ENCODE data around the gene PIPOX. TPM values are rescaled to one million over a fixed set of nuclear protein-coding genes. Genes with fewer than 3 reads are reported as not detected.

Gene PIPOX, protein sequence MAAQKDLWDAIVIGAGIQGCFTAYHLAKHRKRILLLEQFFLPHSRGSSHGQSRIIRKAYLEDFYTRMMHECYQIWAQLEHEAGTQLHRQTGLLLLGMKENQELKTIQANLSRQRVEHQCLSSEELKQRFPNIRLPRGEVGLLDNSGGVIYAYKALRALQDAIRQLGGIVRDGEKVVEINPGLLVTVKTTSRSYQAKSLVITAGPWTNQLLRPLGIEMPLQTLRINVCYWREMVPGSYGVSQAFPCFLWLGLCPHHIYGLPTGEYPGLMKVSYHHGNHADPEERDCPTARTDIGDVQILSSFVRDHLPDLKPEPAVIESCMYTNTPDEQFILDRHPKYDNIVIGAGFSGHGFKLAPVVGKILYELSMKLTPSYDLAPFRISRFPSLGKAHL
- total RNA-seq (2014; rRNA removed; shearing (Covaris generic)) = 91.7 and 96.8 TPM in 2 replicates

DNA sequence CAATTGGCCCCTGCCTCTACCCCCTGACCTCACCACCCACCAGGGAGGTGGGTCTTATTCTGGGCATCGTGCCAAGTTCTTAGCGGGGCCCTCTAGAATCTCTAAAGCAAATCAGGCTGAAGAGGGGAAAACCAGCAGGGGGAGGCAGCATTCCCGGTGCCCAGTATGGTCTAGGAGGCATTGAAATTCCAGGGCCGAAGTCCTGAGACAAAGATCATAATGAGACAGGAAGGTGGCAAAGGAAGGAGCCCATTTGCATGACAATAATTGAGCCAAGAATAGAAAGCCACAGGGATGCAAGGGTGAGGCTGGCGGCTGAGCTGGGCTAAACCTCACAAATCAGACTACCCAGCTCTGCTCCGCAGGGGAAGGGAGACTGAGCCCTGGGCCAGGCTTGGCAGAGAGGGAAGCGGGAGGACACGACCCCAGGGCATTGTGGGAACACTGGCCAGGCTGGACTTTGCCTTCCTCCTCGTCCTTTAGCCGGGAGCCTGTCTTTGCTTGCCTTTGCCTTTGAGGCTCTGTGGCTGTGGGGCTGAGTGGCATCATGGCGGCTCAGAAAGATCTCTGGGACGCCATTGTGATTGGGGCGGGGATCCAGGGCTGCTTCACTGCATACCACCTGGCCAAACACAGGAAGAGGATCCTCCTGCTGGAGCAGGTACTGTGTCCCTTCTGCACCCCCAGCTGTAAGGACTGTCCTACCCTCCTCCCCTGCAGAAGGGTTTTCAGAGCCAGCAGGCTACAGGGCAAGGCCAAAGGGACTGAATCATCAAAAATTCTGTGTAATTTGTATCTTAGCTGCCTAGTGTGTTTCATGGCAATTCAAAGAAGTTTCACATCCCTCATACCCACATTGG, at the start of gene PIPOX:
PIPOX (plus strand) TSS at position 463 of the 860 bp plus-strand sequence; CDS start at position 548, 85 bp downstream.
- H3K36me3 ChIP-seq = no peaks in the 10 kb centered on the region
- H3K9me3 ChIP-seq (replicated peaks) = no peaks in the 10 kb centered on the region
- DNase-seq = peak; percentile 99 to 100
- peaks cover 78% of the 10 kb centered on the region for H3K4me1 ChIP-seq
- peak within 1 kb of the TSS; percentile 99 for H3K27ac ChIP-seq
- no peaks in the 10 kb centered on the region for H3K27me3 ChIP-seq
- H3K4me3 ChIP-seq = peak within 1 kb of the TSS; percentile 55

DNA sequence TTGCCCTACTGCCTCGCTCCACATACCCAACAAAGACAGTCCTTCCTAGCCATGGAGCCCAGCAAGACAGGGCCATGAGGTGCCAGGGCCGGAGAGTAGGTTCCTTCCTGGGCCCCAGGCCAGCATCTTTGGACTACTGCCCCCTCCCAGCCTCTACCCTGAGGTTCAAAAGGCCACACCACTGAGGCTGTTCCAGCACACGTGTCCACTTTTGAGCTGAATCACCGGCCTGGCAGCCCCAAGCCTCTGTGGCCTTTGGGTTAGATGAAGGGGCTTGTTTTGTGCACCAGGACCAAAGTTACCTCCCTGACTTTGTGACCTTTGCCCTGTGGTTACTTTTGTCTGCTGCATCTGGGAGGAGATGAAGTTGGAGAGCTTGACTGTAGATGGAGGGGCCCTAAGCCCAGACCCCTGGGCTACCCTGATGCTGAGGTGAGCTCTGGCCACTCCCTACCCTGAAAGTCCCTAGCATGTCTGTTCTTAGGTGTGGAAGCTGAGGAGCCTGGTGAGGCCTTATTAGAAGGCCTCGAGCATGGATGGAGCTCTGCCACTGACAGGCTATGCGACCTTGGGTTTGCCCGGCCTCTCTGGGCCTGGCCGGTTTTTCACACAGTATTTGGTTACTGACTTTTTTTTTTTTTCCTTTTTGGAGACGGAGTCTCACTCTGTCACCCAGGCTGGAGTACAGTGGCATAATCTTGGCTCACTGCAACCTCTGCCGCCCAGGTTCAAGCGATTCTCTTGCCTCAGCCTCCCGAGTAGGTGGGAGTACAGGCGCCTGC, 49.1 kb upstream of the PIPOX start:
- Histone ChIP-seq H3K27ac (no peak overlapping the region), H3K9me3 (replicated peaks) (no peaks in the 10 kb centered on the region), H3K4me3 (no peak overlapping the region), H3K36me3 (no peaks in the 10 kb centered on the region), H3K4me1 (peaks cover 6% of the 10 kb centered on the region; the same call in 1 of the 2 replicates), H3K27me3 (no peaks in the 10 kb centered on the region)
- DNase-seq = no peak

DNA sequence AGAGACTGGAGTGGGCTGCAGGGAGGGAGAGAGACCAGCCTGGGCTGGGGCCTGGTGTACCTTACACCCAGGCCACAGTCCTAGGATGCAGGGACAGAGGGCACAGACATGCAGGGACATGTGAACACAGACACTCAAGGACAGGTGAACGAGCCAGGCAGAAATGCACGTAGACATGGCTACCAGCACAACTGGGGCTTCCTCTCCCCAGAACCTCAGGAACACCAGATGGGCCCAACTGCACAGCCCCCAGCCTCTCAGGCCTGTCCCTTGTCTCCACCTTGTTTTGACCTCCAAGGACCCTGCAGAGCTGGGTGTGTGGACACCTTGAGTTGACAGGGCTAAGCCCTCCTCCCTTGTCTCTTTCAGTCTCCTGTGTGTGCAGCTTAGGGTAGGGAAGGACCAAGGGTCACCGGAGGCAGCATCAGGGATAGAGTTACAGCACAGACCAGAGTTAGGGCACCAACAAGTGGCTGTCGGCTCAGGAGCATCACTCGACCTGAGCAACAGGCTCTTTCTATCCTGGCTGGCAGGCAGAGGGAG, 46.3 kb upstream of the PIPOX start:
- H3K27me3 ChIP-seq = no peaks in the 10 kb centered on the region
- DNase-seq = no peak
- H3K4me1 ChIP-seq = peaks cover 6% of the 10 kb centered on the region; the same call in 1 of the 2 replicates
- H3K4me3 ChIP-seq = no peak overlapping the region
- no peak overlapping the region for H3K27ac ChIP-seq
- no peaks in the 10 kb centered on the region for H3K9me3 ChIP-seq (replicated peaks)
- H3K36me3 ChIP-seq = no peaks in the 10 kb centered on the region

DNA sequence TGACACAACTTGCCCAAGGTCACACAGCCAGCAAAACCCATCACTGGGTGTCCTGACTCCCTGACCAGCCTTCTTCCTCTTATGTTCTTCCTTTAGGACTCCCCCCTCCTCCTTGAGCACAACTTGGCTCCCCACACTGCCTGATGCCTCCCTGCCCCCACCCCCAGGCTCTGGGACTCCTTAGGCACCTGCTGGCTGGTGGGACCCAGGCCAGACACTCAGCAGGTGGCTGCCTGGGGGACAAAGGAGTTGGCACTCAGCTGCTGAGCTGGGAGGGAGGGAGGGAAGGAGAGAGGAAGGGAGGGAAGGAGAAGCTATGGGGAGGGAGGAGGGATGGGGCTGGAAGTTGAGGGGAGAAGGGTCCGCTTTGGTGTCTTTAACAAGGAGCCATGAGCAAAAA, 45.1 kb upstream of the PIPOX start:
- Histone ChIP-seq H3K9me3 (replicated peaks) (no peaks in the 10 kb centered on the region), H3K27me3 (no peaks in the 10 kb centered on the region), H3K36me3 (no peaks in the 10 kb centered on the region), H3K4me3 (no peak overlapping the region), H3K4me1 (peaks cover 6% of the 10 kb centered on the region; the same call in 1 of the 2 replicates), H3K27ac (no peak overlapping the region)
- peak in 1 of 2 experiments; percentile 48 for DNase-seq

DNA sequence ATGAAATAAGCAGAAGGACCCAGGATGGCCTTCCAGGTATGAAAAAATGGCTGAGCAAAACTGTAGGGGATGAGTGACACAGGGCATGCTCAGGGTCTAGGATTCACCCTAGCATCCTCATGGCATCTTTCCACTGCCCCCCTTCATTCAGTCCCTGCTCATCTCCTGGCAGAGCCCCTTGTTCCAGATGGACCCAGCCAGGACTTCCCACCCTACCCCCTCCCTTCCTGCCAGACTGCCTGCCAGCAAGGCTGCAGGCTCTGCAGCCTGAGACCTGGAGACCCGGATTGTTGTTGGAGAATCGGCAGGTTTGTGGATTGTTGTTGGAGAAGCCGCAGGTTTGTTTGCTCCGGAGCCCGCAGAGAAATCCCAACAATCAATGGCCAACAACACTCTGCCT, 43.7 kb upstream of the PIPOX start:
- H3K27me3 ChIP-seq = no peaks in the 10 kb centered on the region
- no peaks in the 10 kb centered on the region for H3K36me3 ChIP-seq
- no peak overlapping the region for H3K4me3 ChIP-seq
- DNase-seq = no peak
- peaks cover 6% of the 10 kb centered on the region; the same call in 1 of the 2 replicates for H3K4me1 ChIP-seq
- no peaks in the 10 kb centered on the region for H3K9me3 ChIP-seq (replicated peaks)
- no peak overlapping the region for H3K27ac ChIP-seq

DNA sequence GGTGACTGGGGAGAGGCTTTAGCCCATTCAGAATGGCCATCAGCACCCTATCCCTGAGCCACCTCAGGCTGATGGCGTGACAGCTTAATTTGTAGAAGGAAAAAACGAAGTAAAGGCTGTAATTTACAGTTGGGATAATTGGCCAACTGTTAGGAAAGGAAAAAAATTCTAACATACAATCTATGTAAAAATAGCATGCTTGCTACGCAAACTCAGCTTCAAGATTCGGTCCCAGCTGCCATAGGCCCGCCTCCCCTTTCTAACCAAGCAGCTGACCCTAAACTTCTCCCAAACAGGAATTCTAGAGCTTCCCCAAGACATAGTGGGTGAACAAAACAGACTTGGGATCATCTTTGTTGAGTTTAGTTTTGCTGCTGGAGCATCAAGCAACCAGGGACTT, 42.0 kb upstream of the PIPOX start:
- DNase-seq = no peak
- H3K27me3 ChIP-seq = no peaks in the 10 kb centered on the region
- no peak overlapping the region for H3K27ac ChIP-seq
- H3K4me3 ChIP-seq = no peak overlapping the region
- H3K4me1 ChIP-seq = peaks cover 5% of the 10 kb centered on the region
- H3K36me3 ChIP-seq = no peaks in the 10 kb centered on the region
- H3K9me3 ChIP-seq (replicated peaks) = no peaks in the 10 kb centered on the region

DNA sequence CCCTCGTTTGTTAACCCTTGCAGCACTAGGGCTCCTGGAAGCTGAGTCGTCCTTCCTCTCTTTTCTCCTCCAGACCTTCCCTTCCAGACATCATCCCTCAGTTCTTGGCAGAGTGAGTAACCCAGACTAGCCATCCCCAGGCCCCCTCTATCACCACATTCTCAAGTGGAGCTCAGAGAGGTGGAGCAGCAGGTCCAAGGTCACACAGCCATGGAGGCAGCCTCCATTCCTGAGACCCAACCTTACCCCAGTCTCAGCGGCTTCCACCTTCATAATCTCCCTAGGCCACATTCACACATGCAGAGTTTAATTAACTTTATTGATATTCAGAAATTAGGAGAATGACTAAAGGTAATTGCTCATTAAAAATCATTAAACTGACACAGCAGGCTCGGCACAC, 40.1 kb upstream of the PIPOX start:
- H3K27me3 ChIP-seq = no peaks in the 10 kb centered on the region
- H3K9me3 ChIP-seq (replicated peaks) = no peaks in the 10 kb centered on the region
- H3K4me3 ChIP-seq = no peak overlapping the region
- H3K4me1 ChIP-seq = peaks cover 19% of the 10 kb centered on the region
- no peak overlapping the region for H3K27ac ChIP-seq
- no peak for DNase-seq
- no peaks in the 10 kb centered on the region for H3K36me3 ChIP-seq

DNA sequence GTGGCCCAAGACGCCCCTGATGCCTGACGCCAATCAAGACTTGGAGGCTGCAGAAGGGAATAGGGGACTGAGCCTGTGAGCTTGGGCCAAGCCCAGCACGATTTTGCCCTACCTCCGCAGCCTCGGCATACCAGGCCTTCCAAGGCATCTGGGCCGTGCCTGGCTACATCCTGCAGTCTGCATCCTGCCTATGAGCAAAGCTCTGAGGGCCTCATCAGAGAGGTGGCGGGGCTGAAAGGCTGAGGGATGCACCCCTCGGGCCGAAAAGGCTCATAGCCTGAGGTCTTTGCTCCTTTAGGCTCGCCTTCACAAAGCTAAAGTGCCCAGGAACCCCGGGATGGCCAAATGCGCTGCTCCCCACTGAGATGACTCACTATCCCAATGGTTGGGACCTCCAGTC, 39.7 kb upstream of the PIPOX start:
- H3K27ac ChIP-seq = no peak overlapping the region
- no peaks in the 10 kb centered on the region for H3K9me3 ChIP-seq (replicated peaks)
- DNase-seq = no peak
- no peaks in the 10 kb centered on the region for H3K36me3 ChIP-seq
- H3K27me3 ChIP-seq = no peaks in the 10 kb centered on the region
- peaks cover 24% of the 10 kb centered on the region for H3K4me1 ChIP-seq
- H3K4me3 ChIP-seq = no peak overlapping the region

DNA sequence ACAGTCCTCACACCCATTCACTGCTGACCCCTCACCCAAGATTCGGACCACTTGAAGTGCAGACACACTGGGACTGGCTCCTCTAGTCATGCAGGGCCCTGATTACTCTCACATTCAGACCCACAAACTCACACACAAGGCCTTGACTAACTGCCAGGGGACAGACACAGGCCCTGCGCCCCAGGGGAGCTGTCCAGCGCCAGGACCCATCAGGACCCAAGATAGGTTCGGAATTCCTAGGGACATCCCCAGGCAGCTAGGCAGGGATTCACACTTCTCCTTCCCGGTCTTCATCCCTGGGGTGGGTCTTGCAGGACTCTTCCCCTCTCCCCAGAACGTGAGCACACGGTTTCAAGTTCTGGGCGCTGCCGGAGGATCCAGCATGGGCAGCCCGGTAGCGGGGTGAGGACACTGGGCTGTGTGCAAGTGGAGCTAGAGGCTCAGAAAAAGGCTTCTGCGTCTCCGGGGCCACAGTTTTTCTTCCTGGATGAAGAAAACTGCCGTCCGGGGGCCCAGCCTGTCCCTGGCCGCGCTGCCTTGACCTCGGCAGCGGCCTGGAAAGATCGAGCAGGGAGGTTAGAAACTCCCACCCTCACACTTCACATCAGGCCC, 38.8 kb upstream of the PIPOX start:
- peak in 1 of 2 experiments; percentile 49 for DNase-seq
- Histone ChIP-seq H3K9me3 (replicated peaks) (no peaks in the 10 kb centered on the region), H3K27ac (no peak overlapping the region), H3K4me3 (no peak overlapping the region), H3K27me3 (no peaks in the 10 kb centered on the region), H3K4me1 (peaks cover 27% of the 10 kb centered on the region), H3K36me3 (no peaks in the 10 kb centered on the region)

DNA sequence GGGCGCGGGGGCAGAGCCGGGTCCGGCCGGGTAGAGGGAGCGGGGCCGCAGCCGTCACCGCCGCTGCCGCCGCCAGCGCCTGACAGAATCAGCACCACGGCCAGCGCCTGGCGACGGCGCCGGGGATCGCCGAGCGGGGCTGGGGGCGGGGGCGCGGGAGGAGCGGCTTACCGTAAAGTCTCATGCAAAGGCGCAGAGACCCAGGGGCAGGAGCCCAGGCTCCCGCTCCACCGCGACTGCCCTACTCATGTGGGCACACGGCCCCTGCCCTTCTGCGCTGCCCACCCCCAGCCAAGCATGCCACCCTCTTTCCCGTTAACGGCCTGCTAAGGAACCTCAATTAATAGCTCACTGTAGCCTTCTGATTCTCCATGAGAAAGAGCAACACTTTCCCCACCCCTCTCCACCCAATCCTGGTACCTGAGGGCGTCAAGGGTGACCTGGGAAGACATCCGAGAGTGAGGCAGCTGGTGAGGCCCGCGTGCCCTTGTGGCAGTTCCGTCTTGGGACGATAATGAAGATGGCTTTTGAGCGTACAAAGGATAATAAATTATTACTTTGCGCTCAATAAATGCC, 36.9 kb upstream of the PIPOX start, which contains the start of gene SEZ6:
SEZ6 (minus strand) TSS at position 98 of the 576 bp plus-strand sequence. CDS start 164 bp downstream, outside the sequence.
- no peaks in the 10 kb centered on the region for H3K9me3 ChIP-seq (replicated peaks)
- DNase-seq = peak; percentile 85 to 91
- no peak within 1 kb of the TSS for H3K27ac ChIP-seq
- peaks cover 27% of the 10 kb centered on the region for H3K4me1 ChIP-seq
- no peaks in the 10 kb centered on the region for H3K36me3 ChIP-seq
- H3K4me3 ChIP-seq = no peak within 1 kb of the TSS
- H3K27me3 ChIP-seq = no peaks in the 10 kb centered on the region

DNA sequence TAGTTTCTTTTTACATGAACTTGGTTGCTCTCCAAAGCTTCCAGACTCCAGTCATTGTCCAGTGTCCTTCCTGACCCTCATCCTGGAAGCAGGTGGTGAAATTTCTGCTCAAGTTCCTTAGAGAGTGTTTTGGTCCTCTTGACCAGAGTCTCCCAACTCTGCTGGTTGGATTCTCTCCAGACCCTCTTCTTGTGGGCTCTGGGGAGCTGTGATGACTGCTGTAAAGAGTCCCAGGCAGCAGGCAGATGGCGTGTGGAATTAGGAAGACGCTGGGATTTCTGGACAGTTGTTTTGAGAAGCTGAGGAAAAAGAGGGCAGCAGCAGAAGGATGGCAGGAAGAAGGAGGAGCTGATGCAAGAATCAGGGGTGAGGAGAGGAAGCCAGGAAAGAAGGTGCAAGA, 35.5 kb upstream of the PIPOX start:
- Histone ChIP-seq H3K4me1 (peaks cover 34% of the 10 kb centered on the region), H3K4me3 (no peak overlapping the region), H3K27me3 (no peaks in the 10 kb centered on the region), H3K27ac (no peak overlapping the region), H3K36me3 (no peaks in the 10 kb centered on the region), H3K9me3 (replicated peaks) (no peaks in the 10 kb centered on the region)
- peak in 1 of 2 experiments; percentile 34 for DNase-seq

DNA sequence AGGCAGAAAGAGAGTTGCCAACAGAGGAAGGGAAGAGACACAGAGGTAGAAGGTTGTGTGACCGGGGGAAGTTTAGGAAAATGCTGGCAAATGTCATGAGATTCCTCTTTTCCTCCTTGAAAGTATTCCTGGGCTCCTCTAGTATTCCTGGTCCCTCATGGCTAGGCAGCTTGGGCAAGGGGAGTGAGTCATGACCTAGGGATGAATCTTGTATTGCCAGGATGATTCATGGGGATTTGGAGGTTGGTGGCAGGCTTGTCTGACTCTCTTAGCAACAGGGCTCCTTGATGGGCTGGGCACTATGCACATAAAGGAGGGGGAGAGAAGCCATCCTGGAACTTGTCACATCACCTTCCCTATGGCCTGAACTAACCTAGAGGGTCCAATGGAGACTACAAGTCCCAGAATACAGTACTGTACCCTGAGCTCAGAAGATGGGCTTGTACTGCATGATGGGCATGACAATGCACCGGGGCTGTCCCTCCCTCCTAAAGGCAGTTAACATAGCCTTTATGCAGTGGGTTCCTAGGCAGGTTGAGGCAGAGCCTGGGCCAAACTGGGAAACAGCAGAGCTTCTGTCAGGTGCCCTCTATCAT, 35.0 kb upstream of the PIPOX start:
- Histone ChIP-seq H3K27me3 (no peaks in the 10 kb centered on the region), H3K4me3 (no peak overlapping the region), H3K27ac (no peak overlapping the region), H3K4me1 (peaks cover 34% of the 10 kb centered on the region), H3K9me3 (replicated peaks) (no peaks in the 10 kb centered on the region), H3K36me3 (no peaks in the 10 kb centered on the region)
- DNase-seq = peak; percentile 36 to 60

DNA sequence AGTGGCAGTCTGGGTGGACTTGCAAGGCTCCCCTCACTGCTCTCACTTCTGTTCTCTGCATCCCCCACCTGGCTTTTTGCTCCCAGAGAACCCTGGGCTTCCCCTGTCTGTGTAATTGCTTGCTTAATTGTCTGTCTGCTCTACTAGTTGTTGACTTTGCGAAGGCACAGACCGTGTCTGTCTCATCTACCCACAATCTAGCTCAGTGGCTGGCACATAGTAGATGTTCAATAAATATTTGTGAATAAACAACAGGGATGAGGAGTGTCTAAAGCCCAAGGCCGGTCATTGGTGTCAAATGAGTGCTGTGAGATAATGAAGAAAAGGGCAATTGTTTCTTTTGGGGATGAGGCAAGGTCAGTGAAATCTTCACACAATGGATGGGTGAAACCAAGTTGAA, 34.4 kb upstream of the PIPOX start:
- Histone ChIP-seq H3K27ac (no peak overlapping the region), H3K36me3 (no peaks in the 10 kb centered on the region), H3K9me3 (replicated peaks) (no peaks in the 10 kb centered on the region), H3K4me3 (no peak overlapping the region), H3K4me1 (peaks cover 34% of the 10 kb centered on the region), H3K27me3 (no peaks in the 10 kb centered on the region)
- DNase-seq = no peak
